ENCODE data around the gene ZDHHC6. TPM values are rescaled to one million over a fixed set of nuclear protein-coding genes. Genes with fewer than 3 reads are reported as not detected.
"Not testable (repeated sequence)": the region's sequence is repeated elsewhere in the genome, so short reads cannot be mapped to it uniquely, and the experiment has no call there.

ZDHHC6 gene
- polyA plus RNA-seq, 5 donors, result 49.4 to 82.7 (median 67.4) TPM

GRCh38 chr10:112395809-112396530 lies 50.7 kb downstream of the ZDHHC6 start:
- no peak for DNase-seq

- DNase-seq, result peak; percentile 45 to 48
These were observed 52.2 kb downstream of the ZDHHC6 start for GRCh38 chr10:112394475-112394875.

GRCh38 chr10:112393827-112394226 lies 52.9 kb downstream of the ZDHHC6 start:
- DNase-seq, result no peak

- DNase-seq, result no peak
These were observed 53.4 kb downstream of the ZDHHC6 start for GRCh38 chr10:112393341-112393740.

GRCh38 chr10:112390125-112390703 lies 56.5 kb downstream of the ZDHHC6 start:
- no peak for DNase-seq

GRCh38 chr10:112389271-112389822 lies 57.4 kb downstream of the ZDHHC6 start:
- DNase-seq, result peak; percentile 14 to 36

- no peak for DNase-seq
These were observed 58.2 kb downstream of the ZDHHC6 start for GRCh38 chr10:112388548-112388947.

GRCh38 chr10:112388056-112388455 lies 58.7 kb downstream of the ZDHHC6 start:
- DNase-seq, result not testable (repeated sequence)

- DNase-seq, result no peak
These were observed 61.5 kb downstream of the ZDHHC6 start for GRCh38 chr10:112385201-112385600.

GRCh38 chr10:112384141-112384540 lies 62.6 kb downstream of the ZDHHC6 start:
- no peak for DNase-seq

GRCh38 chr10:112383325-112383724 lies 63.4 kb downstream of the ZDHHC6 start:
- no peak for DNase-seq

GRCh38 chr10:112382515-112383235 lies 64.0 kb downstream of the ZDHHC6 start:
- DNase-seq, result no peak

Other genes with a start within 250 kb of the ZDHHC6 start
- not detected for gene TECTB, start 163.5 kb downstream of the ZDHHC6 start, polyA plus RNA-seq (ENCODE audit: insufficient read depth in 1 of 5, insufficient read length in 5 of 5, low replicate concordance in 1 of 5)
- gene ACSL5, start 72.8 kb downstream of the ZDHHC6 start, polyA plus RNA-seq (ENCODE audit: insufficient read depth in 1 of 5, insufficient read length in 5 of 5, low replicate concordance in 1 of 5), result 10 to 100 TPM; 13.1 to 14.6 (median 13.9) TPM
- 10 to 100 TPM; 13.9 to 19.3 (median 15.6) TPM for gene VTI1A, start 301 bp upstream of the ZDHHC6 start, polyA plus RNA-seq (ENCODE audit: insufficient read depth in 1 of 5, insufficient read length in 5 of 5, low replicate concordance in 1 of 5)

Measured in right lung (tissue), 5 donors.